ENCODE data around the gene HSBP1L1.
"Not testable (repeated sequence)": the region's sequence is repeated elsewhere in the genome, so short reads cannot be mapped to it uniquely, and the experiment has no call there.

Gene HSBP1L1

DNA sequence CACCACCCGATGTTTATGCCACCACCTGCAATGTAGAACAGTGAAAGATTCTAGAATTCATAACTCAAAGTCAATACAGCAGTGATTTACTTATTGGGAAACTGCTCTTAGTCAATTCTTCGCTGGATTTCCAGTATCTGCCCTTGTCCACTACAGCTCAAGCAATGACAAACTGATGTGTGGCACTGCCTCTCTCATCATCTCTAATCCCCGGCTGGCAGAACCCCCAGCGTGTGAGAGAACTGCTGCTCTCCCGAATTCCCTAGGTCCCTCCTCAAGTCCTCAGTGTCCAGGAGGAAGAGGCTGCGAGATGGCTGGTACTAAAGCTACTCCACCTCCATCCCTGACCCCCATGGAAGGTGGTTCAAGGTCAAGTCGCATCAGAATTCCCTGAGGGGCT, 22.3 kb downstream of the HSBP1L1 start:
- H3K27ac ChIP-seq (ENCODE audit: low read length): no peak overlapping the region
- H3K4me1 ChIP-seq (ENCODE audit: control insufficient read depth, low read depth, low read length): peaks cover 5% of the 10 kb centered on the region
- no peaks in the 10 kb centered on the region for H3K27me3 ChIP-seq (ENCODE audit: control insufficient read depth, insufficient read depth, low read length)
- H3K9me3 ChIP-seq (ENCODE audit: control insufficient read depth, low read depth, low read length): no peaks in the 10 kb centered on the region
- no peak overlapping the region for H3K9ac ChIP-seq (ENCODE audit: low read length)
- H3K4me3 ChIP-seq (ENCODE audit: low read length): peak overlapping the region; percentile 88
- H3K36me3 ChIP-seq (ENCODE audit: control insufficient read depth, low read depth, low read length): peaks cover 15% of the 10 kb centered on the region

GRCh38 chr18:79987566-79987965, 23.1 kb downstream of the HSBP1L1 start:
- Histone ChIP-seq H3K4me1 (ENCODE audit: control insufficient read depth, low read depth, low read length) (peaks cover 5% of the 10 kb centered on the region), H3K27me3 (ENCODE audit: control insufficient read depth, insufficient read depth, low read length) (no peaks in the 10 kb centered on the region), H3K27ac (ENCODE audit: low read length) (peak overlapping the region; percentile 66), H3K9ac (ENCODE audit: low read length) (peak overlapping the region; percentile 84), H3K36me3 (ENCODE audit: control insufficient read depth, low read depth, low read length) (peaks cover 15% of the 10 kb centered on the region), H3K4me3 (ENCODE audit: low read length) (peak overlapping the region; percentile 88), H3K9me3 (ENCODE audit: control insufficient read depth, low read depth, low read length) (no peaks in the 10 kb centered on the region)

GRCh38 chr18:79988071-79988450, 23.6 kb downstream of the HSBP1L1 start:
- Histone ChIP-seq H3K27me3 (ENCODE audit: control insufficient read depth, insufficient read depth, low read length) (no peaks in the 10 kb centered on the region), H3K4me3 (ENCODE audit: low read length) (peak overlapping the region; percentile 88), H3K9me3 (ENCODE audit: control insufficient read depth, low read depth, low read length) (no peaks in the 10 kb centered on the region), H3K9ac (ENCODE audit: low read length) (peak overlapping the region; percentile 84), H3K27ac (ENCODE audit: low read length) (peak overlapping the region; percentile 66), H3K36me3 (ENCODE audit: control insufficient read depth, low read depth, low read length) (peaks cover 15% of the 10 kb centered on the region), H3K4me1 (ENCODE audit: control insufficient read depth, low read depth, low read length) (peaks cover 5% of the 10 kb centered on the region)

GRCh38 chr18:79988451-79989194, 24.2 kb downstream of the HSBP1L1 start, which contains the start of gene TXNL4A:
Gene TXNL4A, minus strand, starts transcription at chr18:79988563. Its CDS starts 171 bp downstream, at chr18:79988392.
- H3K27ac ChIP-seq (ENCODE audit: low read length): peak within 1 kb of the TSS; percentile 66
- H3K9ac ChIP-seq (ENCODE audit: low read length): peak within 1 kb of the TSS; percentile 84
- H3K27me3 ChIP-seq (ENCODE audit: control insufficient read depth, insufficient read depth, low read length): no peaks in the 10 kb centered on the region
- peaks cover 5% of the 10 kb centered on the region for H3K4me1 ChIP-seq (ENCODE audit: control insufficient read depth, low read depth, low read length)
- H3K36me3 ChIP-seq (ENCODE audit: control insufficient read depth, low read depth, low read length): peaks cover 13% of the 10 kb centered on the region
- H3K9me3 ChIP-seq (ENCODE audit: control insufficient read depth, low read depth, low read length): no peaks in the 10 kb centered on the region
- peak within 1 kb of the TSS; percentile 88 for H3K4me3 ChIP-seq (ENCODE audit: low read length)

- Histone ChIP-seq H3K4me1 (ENCODE audit: control insufficient read depth, low read depth, low read length) (peaks cover 5% of the 10 kb centered on the region), H3K9me3 (ENCODE audit: control insufficient read depth, low read depth, low read length) (no peaks in the 10 kb centered on the region), H3K27me3 (ENCODE audit: control insufficient read depth, insufficient read depth, low read length) (no peaks in the 10 kb centered on the region), H3K27ac (ENCODE audit: low read length) (no peak overlapping the region), H3K4me3 (ENCODE audit: low read length) (peak overlapping the region; percentile 88), H3K9ac (ENCODE audit: low read length) (no peak overlapping the region), H3K36me3 (ENCODE audit: control insufficient read depth, low read depth, low read length) (peaks cover 13% of the 10 kb centered on the region)
Observed at GRCh38 chr18:79989195-79989497, 24.7 kb downstream of the HSBP1L1 start.

- Histone ChIP-seq H3K4me3 (ENCODE audit: low read length) (no peak overlapping the region), H3K9ac (ENCODE audit: low read length) (no peak overlapping the region), H3K27ac (ENCODE audit: low read length) (no peak overlapping the region), H3K27me3 (ENCODE audit: control insufficient read depth, insufficient read depth, low read length) (no peaks in the 10 kb centered on the region), H3K36me3 (ENCODE audit: control insufficient read depth, low read depth, low read length) (no peaks in the 10 kb centered on the region), H3K4me1 (ENCODE audit: control insufficient read depth, low read depth, low read length) (peaks cover 5% of the 10 kb centered on the region), H3K9me3 (ENCODE audit: control insufficient read depth, low read depth, low read length) (no peaks in the 10 kb centered on the region)
Observed at GRCh38 chr18:79991494-79991893, 27.1 kb downstream of the HSBP1L1 start.

GRCh38 chr18:79999701-80000100, 35.3 kb downstream of the HSBP1L1 start:
- not testable (repeated sequence) for H3K9ac ChIP-seq (ENCODE audit: low read length); H3K4me1 ChIP-seq (ENCODE audit: control insufficient read depth, low read depth, low read length); H3K36me3 ChIP-seq (ENCODE audit: control insufficient read depth, low read depth, low read length); H3K27me3 ChIP-seq (ENCODE audit: control insufficient read depth, insufficient read depth, low read length); H3K4me3 ChIP-seq (ENCODE audit: low read length); H3K27ac ChIP-seq (ENCODE audit: low read length)
- peaks cover 13% of the 10 kb centered on the region for H3K9me3 ChIP-seq (ENCODE audit: control insufficient read depth, low read depth, low read length)

DNA sequence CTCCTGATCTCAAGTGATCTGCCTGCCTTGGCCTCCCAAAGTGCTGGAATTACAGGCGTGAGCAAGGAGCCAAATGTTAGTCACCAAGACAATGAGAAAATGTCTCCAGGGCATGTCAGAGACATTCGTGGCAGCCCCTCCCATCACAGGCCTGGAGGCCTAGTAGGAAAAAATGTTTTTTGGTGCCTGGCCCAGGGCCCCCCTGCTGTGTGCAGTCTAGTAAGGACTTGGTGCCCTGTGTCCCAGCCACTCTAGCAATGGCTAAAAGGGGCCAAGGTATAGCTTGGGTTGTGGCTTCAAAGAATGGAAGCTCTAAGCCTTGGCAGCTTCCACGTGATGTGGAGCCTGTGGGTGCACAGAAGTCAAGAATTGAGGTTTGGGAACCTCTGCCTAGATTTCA, 36.4 kb downstream of the HSBP1L1 start:
- Histone ChIP-seq H3K9me3 (ENCODE audit: control insufficient read depth, low read depth, low read length) (peaks cover 13% of the 10 kb centered on the region), H3K4me3 (ENCODE audit: low read length) (no peak overlapping the region), H3K27ac (ENCODE audit: low read length) (no peak overlapping the region), H3K9ac (ENCODE audit: low read length) (no peak overlapping the region), H3K4me1 (ENCODE audit: control insufficient read depth, low read depth, low read length) (no peaks in the 10 kb centered on the region), H3K27me3 (ENCODE audit: control insufficient read depth, insufficient read depth, low read length) (no peaks in the 10 kb centered on the region), H3K36me3 (ENCODE audit: control insufficient read depth, low read depth, low read length) (no peaks in the 10 kb centered on the region)

- H3K4me3 ChIP-seq (ENCODE audit: low read length): no peak overlapping the region
- H3K9me3 ChIP-seq (ENCODE audit: control insufficient read depth, low read depth, low read length): peaks cover 13% of the 10 kb centered on the region
- no peak overlapping the region for H3K9ac ChIP-seq (ENCODE audit: low read length)
- H3K36me3 ChIP-seq (ENCODE audit: control insufficient read depth, low read depth, low read length): no peaks in the 10 kb centered on the region
- no peak overlapping the region for H3K27ac ChIP-seq (ENCODE audit: low read length)
- H3K27me3 ChIP-seq (ENCODE audit: control insufficient read depth, insufficient read depth, low read length): no peaks in the 10 kb centered on the region
- H3K4me1 ChIP-seq (ENCODE audit: control insufficient read depth, low read depth, low read length): no peaks in the 10 kb centered on the region
Observed at GRCh38 chr18:80002468-80002867, 38.0 kb downstream of the HSBP1L1 start.

DNA sequence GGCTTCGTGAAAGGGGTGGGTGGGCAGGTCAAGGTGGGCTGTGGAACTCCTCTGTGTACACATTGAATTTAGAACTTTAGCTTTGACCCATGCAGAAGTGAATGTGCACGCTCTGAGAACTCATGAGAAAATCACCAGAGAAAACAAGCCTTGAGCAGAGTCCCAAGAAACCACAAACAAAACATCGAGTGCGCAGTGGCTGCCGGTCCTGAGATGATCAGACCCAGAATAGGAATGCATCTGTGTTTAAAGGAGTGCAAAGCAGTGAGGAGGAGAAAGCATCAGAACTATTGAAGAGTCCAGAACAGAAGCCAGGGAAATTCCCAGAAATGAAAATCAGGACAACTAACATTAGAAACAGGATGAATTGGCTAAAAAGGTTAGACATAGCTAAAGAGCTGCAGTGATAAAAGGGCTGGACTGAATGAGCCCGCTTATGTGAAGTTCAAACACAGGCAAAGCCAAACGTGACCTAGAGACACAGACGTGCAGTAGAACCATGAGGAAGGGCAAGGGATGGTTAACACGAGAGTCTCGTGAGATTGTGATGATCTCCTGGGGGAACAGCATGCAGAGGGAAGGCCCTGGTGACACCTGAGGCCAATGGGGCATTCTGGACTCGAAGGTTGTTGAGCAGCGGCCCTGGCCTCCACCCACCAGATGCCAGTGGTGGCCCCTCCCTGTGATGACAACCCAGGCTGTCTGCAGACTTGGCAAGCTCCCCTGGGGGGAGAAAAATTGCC, 40.3 kb downstream of the HSBP1L1 start:
- Histone ChIP-seq H3K4me1 (ENCODE audit: control insufficient read depth, low read depth, low read length) (no peaks in the 10 kb centered on the region), H3K9me3 (ENCODE audit: control insufficient read depth, low read depth, low read length) (peaks cover 16% of the 10 kb centered on the region), H3K27ac (ENCODE audit: low read length) (no peak overlapping the region), H3K27me3 (ENCODE audit: control insufficient read depth, insufficient read depth, low read length) (no peaks in the 10 kb centered on the region), H3K4me3 (ENCODE audit: low read length) (no peak overlapping the region), H3K36me3 (ENCODE audit: control insufficient read depth, low read depth, low read length) (no peaks in the 10 kb centered on the region), H3K9ac (ENCODE audit: low read length) (no peak overlapping the region)

- Histone ChIP-seq H3K27me3 (ENCODE audit: control insufficient read depth, insufficient read depth, low read length) (no peaks in the 10 kb centered on the region), H3K27ac (ENCODE audit: low read length) (no peak overlapping the region), H3K36me3 (ENCODE audit: control insufficient read depth, low read depth, low read length) (no peaks in the 10 kb centered on the region), H3K9ac (ENCODE audit: low read length) (no peak overlapping the region), H3K4me1 (ENCODE audit: control insufficient read depth, low read depth, low read length) (no peaks in the 10 kb centered on the region), H3K4me3 (ENCODE audit: low read length) (no peak overlapping the region), H3K9me3 (ENCODE audit: control insufficient read depth, low read depth, low read length) (peaks cover 6% of the 10 kb centered on the region)
Observed at GRCh38 chr18:80006724-80007123, 42.3 kb downstream of the HSBP1L1 start.
